Psoas muscle (tissue), 8 donors: ENCODE measurements around the gene CERS6. TPM values are rescaled to one million over a fixed set of nuclear protein-coding genes. Genes with fewer than 3 reads are reported as not detected.

ENCODE experiments used
- ATAC-seq, 4 donors: fragments of 200-7000 bp; cut with Tn5 transposase; one replicate each; pipeline ENCODE4 v1.9.1; 2020; ENCODE audit warnings: moderate library complexity in 3 of 4, mild to moderate bottlenecking in 2 of 4
- DNase-seq, 2 donors: peaks; one replicate each; pipeline ENCODE4 v3.0.0-alpha.2; 2020
- H3K27ac ChIP-seq: fragments of 200-600 bp; one replicate; pipeline ENCODE4 v1.8.0; 2022
- H3K27me3 ChIP-seq, 3 donors: fragments of 200-600 bp in 1 of 3; one replicate each; pipeline versions ENCODE4 v1.6.1 to v1.8.0; 2013 to 2022; ENCODE audit warnings: low read length in 2 of 3, mild to moderate bottlenecking in 2 of 3, moderate library complexity in 1 of 3; ENCODE audit not compliant: insufficient read depth in 3 of 3
- H3K36me3 ChIP-seq, 2 donors: fragments of 200-600 bp in 1 of 2; one replicate each; pipeline versions ENCODE4 v1.6.1 to v1.8.0; 2013 to 2022; ENCODE audit warnings: low read depth in 1 of 2, mild to moderate bottlenecking in 1 of 2, moderate library complexity in 1 of 2; ENCODE audit not compliant: insufficient read depth in 1 of 2
- H3K4me1 ChIP-seq: fragments of 200-600 bp; one replicate; pipeline ENCODE4 v1.8.0; 2022
- H3K4me3 ChIP-seq: fragments of 200-600 bp; one replicate; pipeline ENCODE4 v1.8.0; 2022; ENCODE audit warnings: mild to moderate bottlenecking
- H3K9me3 ChIP-seq: fragments of 200-600 bp; one replicate; pipeline ENCODE4 v1.8.0; 2022
- CTCF ChIP-seq: fragments of 200-600 bp; IDR thresholded peaks from one replicate; pipeline ENCODE4 v1.8.0; 2022; ENCODE audit warnings: antibody characterized with exemption
- WGBS, 3 donors: extraction: QIAGEN DNeasy Blood & Tissue Kit; methylation state at CpG; one replicate each; pipeline versions ENCODE4 v1.1.6 to v1.1.7; 2013; 5-methylcytosine and 5-hydroxymethylcytosine counted together
- intact Hi-C, 2 donors: fragments of 100-400 bp; cut with DNase I; formaldehyde crosslinking; loops; one replicate each; pipeline versions ENCODE4 v1.11.0 to v1.14.2; 2022
- polyA plus RNA-seq, 3 donors: library from polyadenylated mRNA; stranded (reverse); fragments of 200-250 nt; gene quantifications; one replicate each; pipeline ENCODE4 v1.2.3, GENCODE V29; 2013
- total RNA-seq, 4 donors: library from RNA; stranded (reverse); fragmentation: NEBNext Ultra II Directional in 2 of 4; extraction: Animal tissue kit (Norgen Biotek cat#: 25700) in 2 of 4; gene quantifications; one replicate each; pipeline versions ENCODE4 v1.2.1 to v1.2.4, GENCODE V29; 2021 to 2023
- donor health status: healthy with polysubstance abuse.
- donor health status: DM: no; HTN: no; CAD: no; lungs with moderate emphysema.
- donor health status: Bipolar disorder and iron deficiency.
- donor health status: healthy.
- donor health status: DM: yes; HTN: yes; CAD: no.
- donor health status: DM: no; HTN: no; CAD: no.
- donor health status: DM: no; HTN: no; CAD: no.
- donor health status: DM: yes; HTN: yes; CAD: no.

CERS6 gene
- total and polyA plus RNA-seq, 7 donors: 4.8 to 18.1 (median 11.2) TPM

- ATAC-seq: no peak
Measured at GRCh38 chr2:168432565-168433186, 23.4 kb upstream of the CERS6 start.

GRCh38 chr2:168433527-168433926 is 22.5 kb upstream of the CERS6 start:
- no peak overlapping the region for H3K27ac ChIP-seq
- no peaks in the 10 kb centered on the region for H3K9me3 ChIP-seq
- no peaks in the 10 kb centered on the region for H3K27me3 ChIP-seq
- intact Hi-C loops: no loop called here
- ATAC-seq: no peak
- no peaks in the 10 kb centered on the region for H3K36me3 ChIP-seq
- no peak for TF ChIP-seq CTCF
- no peak overlapping the region for H3K4me3 ChIP-seq
- no peak for DNase-seq
- WGBS, 3 donors: 50 to 66% (median 53%) methylated on average over 2 of the region's 2 CpGs
- no peaks in the 10 kb centered on the region for H3K4me1 ChIP-seq

More at GRCh38 chr2:168432565-168433186, 23.4 kb upstream of the CERS6 start:
- Histone ChIP-seq H3K4me1 (no peaks in the 10 kb centered on the region), H3K9me3 (no peaks in the 10 kb centered on the region), H3K4me3 (no peak overlapping the region), H3K27ac (no peak overlapping the region), H3K36me3 (no peaks in the 10 kb centered on the region), H3K27me3 (no peaks in the 10 kb centered on the region)
- 70 to 84% (median 83%) methylated on average over 3 of the region's 3 CpGs for WGBS, 3 donors
- intact Hi-C loops: no loop called here
- TF ChIP-seq CTCF: no peak
- DNase-seq: no peak

GRCh38 chr2:168434146-168434545 is 21.9 kb upstream of the CERS6 start:
- Histone ChIP-seq H3K4me1 (no peaks in the 10 kb centered on the region), H3K9me3 (no peaks in the 10 kb centered on the region), H3K36me3 (no peaks in the 10 kb centered on the region), H3K27ac (no peak overlapping the region), H3K27me3 (no peaks in the 10 kb centered on the region), H3K4me3 (no peak overlapping the region)
- ATAC-seq (no peak), DNase-seq (peak in 1 of 2 donors; percentile 26)
- WGBS, 3 donors: 34 to 45% (median 41%) methylated on average over 2 of the region's 2 CpGs
- no peak for TF ChIP-seq CTCF
- intact Hi-C loops: no loop called here

GRCh38 chr2:168436840-168437239 is 19.2 kb upstream of the CERS6 start:
- no peak for DNase-seq
- ATAC-seq: no peak
- H3K27ac ChIP-seq: no peak overlapping the region
- no peaks in the 10 kb centered on the region for H3K9me3 ChIP-seq
- H3K27me3 ChIP-seq: no peaks in the 10 kb centered on the region
- no peaks in the 10 kb centered on the region for H3K36me3 ChIP-seq
- intact Hi-C loops: no loop called here
- no peak for TF ChIP-seq CTCF
- no peak overlapping the region for H3K4me3 ChIP-seq
- H3K4me1 ChIP-seq: no peaks in the 10 kb centered on the region

GRCh38 chr2:168438553-168438952 is 17.5 kb upstream of the CERS6 start:
- H3K27ac ChIP-seq: no peak overlapping the region
- ATAC-seq (no peak), DNase-seq (no peak)
- H3K36me3 ChIP-seq: no peaks in the 10 kb centered on the region
- no peak overlapping the region for H3K4me3 ChIP-seq
- intact Hi-C loops: no loop called here
- no peaks in the 10 kb centered on the region for H3K27me3 ChIP-seq
- WGBS, 3 donors: 89 to 92% (median 91%) methylated on average over 6 of the region's 6 CpGs
- H3K4me1 ChIP-seq: no peaks in the 10 kb centered on the region
- no peak for TF ChIP-seq CTCF
- no peaks in the 10 kb centered on the region for H3K9me3 ChIP-seq
